K562 (cell line): ENCODE data around the gene IL4R. TPM values are rescaled to one million over a fixed set of nuclear protein-coding genes. Genes with fewer than 3 reads are reported as not detected.

Experiments used
- ATAC-seq: fragments of 200-7000 bp; cut with Tn5 transposase; 3 replicates; pipeline ENCODE4 v1.9.1; 2020; ENCODE audit warnings: moderate library complexity
- BruUV-seq: library from RNA; stranded (reverse); fragments of 400-500 nt; replicated peaks from 2 replicates; lab custom pipeline; 2021; lab: Mats Ljungman, UMichigan
- CTCF ChIA-PET: fragments of 300-600 bp; formaldehyde crosslinking; extraction: SDS; loops from one replicate; lab custom pipeline; 2021; ENCODE audit warnings: low intra/inter-chr PET ratio; lab: Yijun Ruan, JAX
- POLR2A ChIA-PET: fragments of 300-600, 350-650 bp; sonication (Branson Sonifier 250); formaldehyde crosslinking; extraction: SDS; loops from one replicate; lab custom pipeline; 2021; ENCODE audit warnings: antibody characterized with exemption, inconsistent platforms; lab: Yijun Ruan, JAX
- DNase-seq, 4 experiments: peaks; one replicate each; pipeline versions ENCODE4 v3.0.0 to v3.0.0-alpha.2; 2011 to 2018; ENCODE audit warnings: low spot score in 3 of 4, mixed read lengths in 3 of 4; ENCODE audit errors: extremely low read depth in 1 of 4
- FAIRE-seq: peaks from 2 replicates; lab custom pipeline; 2011; peaks lifted over from hg19 to GRCh38; lab: Jason Lieb, UNC
- H2AFZ ChIP-seq: 2 replicates; pipeline ENCODE4 v1.6.0; 2011; ENCODE audit warnings: low read depth, low read length, control low read depth, inconsistent platforms
- H3K27ac ChIP-seq: fragments of 200-600 bp; 3 replicates; pipeline ENCODE4 v1.8.0; 2011; ENCODE audit warnings: low read depth, mild to moderate bottlenecking, control low read depth, inconsistent platforms, low read length, moderate library complexity, mixed read lengths; ENCODE audit errors: extremely low read depth
- H3K27me3 ChIP-seq, 2 experiments: fragments of 300-600 bp in 1 of 2; 2 replicates in 1 of 2; 3 replicates in 1 of 2; pipeline versions ENCODE4 v1.6.0 to v1.8.0; 2011; ENCODE audit warnings: inconsistent platforms in 2 of 2, low read length in 2 of 2, mild to moderate bottlenecking in 1 of 2, mixed read lengths in 1 of 2, moderate library complexity in 1 of 2; ENCODE audit not compliant: control insufficient read depth in 2 of 2, insufficient read depth in 2 of 2
- H3K36me3 ChIP-seq: fragments of 300-600 bp; 3 replicates; pipeline ENCODE4 v1.8.0; 2011; ENCODE audit warnings: mild to moderate bottlenecking, low read length, inconsistent platforms; ENCODE audit not compliant: control insufficient read depth, insufficient read depth
- H3K4me1 ChIP-seq, 2 experiments: fragments of 200-600 bp in 1 of 2; replicated peaks in 1 of 2; 2 replicates in 1 of 2; 3 replicates in 1 of 2; pipeline versions ENCODE4 v1.5.1 to v1.8.0; 2011; ENCODE audit warnings: inconsistent platforms in 2 of 2, low read length in 2 of 2, mild to moderate bottlenecking in 1 of 2, mixed read lengths in 1 of 2, moderate library complexity in 1 of 2; ENCODE audit not compliant: control insufficient read depth in 2 of 2, insufficient read depth in 2 of 2
- H3K4me2 ChIP-seq: 2 replicates; pipeline ENCODE4 v1.6.1; 2011; ENCODE audit warnings: low read length, control low read depth, inconsistent platforms, mixed read lengths; ENCODE audit not compliant: insufficient read depth
- H3K4me3 ChIP-seq: fragments of 200-600 bp; sonication (generic), shearing (Covaris generic); 2 replicates; pipeline ENCODE4 v1.5.1; 2016; ENCODE audit warnings: control low read depth, inconsistent platforms
- H3K79me2 ChIP-seq: fragments of 200-600 bp; 3 replicates; pipeline ENCODE4 v1.8.0; 2011; ENCODE audit warnings: low read length, inconsistent platforms; ENCODE audit not compliant: control insufficient read depth, insufficient read depth
- H3K9ac ChIP-seq, 2 experiments: 2 replicates each; pipeline versions ENCODE4 v1.6.0 to v1.6.1; 2011; ENCODE audit warnings: low read depth in 2 of 2, low read length in 2 of 2, control low read depth in 1 of 2, inconsistent platforms in 1 of 2, mild to moderate bottlenecking in 1 of 2, mixed read lengths in 1 of 2; ENCODE audit not compliant: insufficient read depth in 1 of 2
- H3K9me1 ChIP-seq: one replicate; pipeline ENCODE4 v1.6.0; 2011; ENCODE audit warnings: inconsistent platforms, mild to moderate bottlenecking, low read length, moderate library complexity; ENCODE audit not compliant: control insufficient read depth, insufficient read depth
- H3K9me3 ChIP-seq: replicated peaks from 2 replicates; pipeline ENCODE4 v1.5.1; 2011; ENCODE audit warnings: low read depth, low read length, inconsistent platforms; ENCODE audit not compliant: control insufficient read depth, insufficient read depth
- H4K20me1 ChIP-seq: replicated peaks from 2 replicates; pipeline ENCODE4 v1.6.1; 2011; ENCODE audit warnings: low read length, inconsistent platforms, mixed read lengths; ENCODE audit not compliant: control insufficient read depth, insufficient read depth
- BHLHE40 ChIP-seq: IDR thresholded peaks from 2 replicates; pipeline ENCODE4 v1.6.1; 2011; ENCODE audit warnings: low read length, improper control_type of control experiment
- COPS2 ChIP-seq: fragments of 450-650 bp; conservative IDR thresholded peaks from 2 replicates; pipeline ENCODE4 v1.6.1; 2016; ENCODE audit warnings: mild to moderate bottlenecking, moderate library complexity
- EP400 ChIP-seq: fragments of 450-650 bp; IDR thresholded peaks from 2 replicates; pipeline ENCODE4 v1.6.1; 2017; ENCODE audit warnings: antibody characterized with exemption, mild to moderate bottlenecking, moderate library complexity
- GABPB1 ChIP-seq: sonication (generic); formaldehyde crosslinking; IDR thresholded peaks from 2 replicates; pipeline ENCODE4 v1.8.0; 2022; ENCODE audit warnings: mild to moderate bottlenecking, missing genetic modification reagents
- HSF4 ChIP-seq: fragments of 250-450 bp; sonication (Bioruptor Pico); IDR thresholded peaks from 2 replicates; pipeline ENCODE4 v2.1.2; 2022; ENCODE audit warnings: mild to moderate bottlenecking, moderate library complexity, borderline replicate concordance
- KLF16 ChIP-seq: IDR thresholded peaks from 2 replicates; pipeline ENCODE4 v1.6.1; 2016; ENCODE audit warnings: antibody characterized with exemption
- NEUROD1 ChIP-seq: fragments of 150-350 bp; IDR thresholded peaks from 2 replicates; pipeline ENCODE4 v1.6.1; 2014; ENCODE audit warnings: borderline replicate concordance, low read length, low read depth; ENCODE audit not compliant: partially characterized antibody
- ZBTB49 ChIP-seq: sonication (generic); formaldehyde crosslinking; IDR thresholded peaks from 2 replicates; pipeline ENCODE4 v1.8.0; 2022; ENCODE audit warnings: missing genetic modification reagents, mild to moderate bottlenecking, borderline replicate concordance
- ZNF444 ChIP-seq: fragments of 250-450 bp; sonication (Bioruptor Pico); IDR thresholded peaks from 2 replicates; pipeline ENCODE4 v1.4.0; 2020; ENCODE audit warnings: mild to moderate bottlenecking, moderate library complexity
- ZNF449 ChIP-seq: fragments of 250-450 bp; sonication (Bioruptor Pico); IDR thresholded peaks from 2 replicates; pipeline ENCODE4 v1.8.0; 2022; ENCODE audit warnings: moderate library complexity, mild to moderate bottlenecking, inconsistent platforms
- WGBS: fragments of 100-300 bp; shearing (Covaris generic); methylation state at CpG from one replicate; pipeline ENCODE4 v1.1.6; 2016; ENCODE audit warnings: low coverage, mixed read lengths; ENCODE audit not compliant: insufficient coverage; ENCODE audit errors: missing lambda C conversion rate; 5-methylcytosine and 5-hydroxymethylcytosine counted together
- in situ Hi-C: fragments of 300-500 bp; cut with MboI; formaldehyde crosslinking; loops from 4 replicates; pipeline ENCODE4 v1.15.0; 2018; ENCODE audit warnings: inconsistent platforms, mixed read lengths
- intact Hi-C: fragments of 100-400 bp; cut with micrococcal nuclease; formaldehyde crosslinking; loops from 2 replicates; pipeline ENCODE4 v1.14.2; 2022
- polyA plus RNA-seq, 8 experiments: library from polyadenylated mRNA; depleted of rRNA in 4 of 8; stranded (reverse) in 5 of 8; unstranded in 3 of 8; fragments of >200 nt; fragmentation: Nextera tagmentation in 2 of 8; fragmentation: Illumina TruSeq in 1 of 8; extraction: Ambion mirVana in 2 of 8; extraction: Trizol in 1 of 8; gene quantifications; 2 replicates each; pipeline versions ENCODE4 v1.2.1 to v1.2.3, GENCODE V29; 2011 to 2014; ENCODE audit warnings: inconsistent platforms in 1 of 8, missing spikeins in 1 of 8
- total RNA-seq, 7 experiments: library from RNA; depleted of rRNA in 6 of 7; stranded (reverse); fragments of >200 nt in 6 of 7; fragmentation: Illumina TruSeq in 2 of 7; extraction: Trizol in 2 of 7; gene quantifications; 2 replicates each; pipeline versions ENCODE4 v1.2.1 to v1.2.3, GENCODE V29; 2011 to 2021; ENCODE audit warnings: low replicate concordance in 1 of 7

The IL4R gene
- total and polyA plus RNA-seq, 9 of the 15 experiments (the other 6 are each of a cell fraction or from before 2014, with no cell fraction given): 0.17 to 5.8 (median 3.3) TPM

- H3K36me3 ChIP-seq: no peaks in the 10 kb centered on the region
- peaks cover 0 to 7% of the 10 kb centered on the region in 2 experiments; a peak in 3 of 5 replicates for H3K4me1 ChIP-seq
- H3K9me3 ChIP-seq: no peaks in the 10 kb centered on the region
- no peak for TF ChIP-seq BHLHE40
- TF ChIP-seq HSF4 (CRISPR knock-in tag): no peak
- no peak for TF ChIP-seq COPS2
- no peak for TF ChIP-seq ZNF444
- TF ChIP-seq EP400: no peak
- TF ChIP-seq GABPB1 (CRISPR knock-in tag): no peak
- TF ChIP-seq KLF16: no peak
- no peak for TF ChIP-seq ZBTB49 (CRISPR knock-in tag)
- TF ChIP-seq NEUROD1: no peak
- TF ChIP-seq ZNF449 (CRISPR knock-in tag): no peak
- ChIA-PET POLR2A (no interaction called here), CTCF (no interaction called here)
- no peak for FAIRE-seq
- peaks cover 28 to 50% of the 10 kb centered on the region in 2 experiments for H3K27me3 ChIP-seq
- no peak for DNase-seq
- no peak for ATAC-seq
- in situ Hi-C loops: no loop called here
- peaks cover 4% of the 10 kb centered on the region; the same call in 1 of the 2 replicates for H4K20me1 ChIP-seq
- H2AFZ ChIP-seq: no peak overlapping the region
- no peak overlapping the region for H3K27ac ChIP-seq
- BruUV-seq: no TSS peak
- no peak overlapping the region for H3K4me3 ChIP-seq
- no peak overlapping the region for H3K4me2 ChIP-seq
- no peak overlapping the region; a peak in 1 of 4 replicates for H3K9ac ChIP-seq
- intact Hi-C loops: no loop called here
- 8% methylated on average over 8 of the region's 8 CpGs for WGBS
- H3K9me1 ChIP-seq: peaks cover 2% of the 10 kb centered on the region
- H3K79me2 ChIP-seq: no peaks in the 10 kb centered on the region
Measured at GRCh38 chr16:27402569-27402963, 88.8 kb downstream of the IL4R start.
